Stimulated activated CD8-positive, alpha-beta memory T cell treated with anti-CD3 and anti-CD28 coated beads, Interleukin-15, amount 100 ng/mL, for 48 hours (primary cell): ENCODE results near the gene PIM3.
A peak's percentile ranks its signal among the peaks of the same experiment; 100 is the strongest.

Experiments
- DNase-seq, 2 donors: peaks; one replicate each; pipeline ENCODE4 v3.0.0-alpha.2; 2020; ENCODE audit warnings: low read depth in 2 of 2

Gene PIM3

GRCh38 chr22:49928185-49928495, 32.4 kb upstream of the PIM3 start:
- no peak for DNase-seq

GRCh38 chr22:49928555-49929210, 31.9 kb upstream of the PIM3 start:
- no peak for DNase-seq

DNA sequence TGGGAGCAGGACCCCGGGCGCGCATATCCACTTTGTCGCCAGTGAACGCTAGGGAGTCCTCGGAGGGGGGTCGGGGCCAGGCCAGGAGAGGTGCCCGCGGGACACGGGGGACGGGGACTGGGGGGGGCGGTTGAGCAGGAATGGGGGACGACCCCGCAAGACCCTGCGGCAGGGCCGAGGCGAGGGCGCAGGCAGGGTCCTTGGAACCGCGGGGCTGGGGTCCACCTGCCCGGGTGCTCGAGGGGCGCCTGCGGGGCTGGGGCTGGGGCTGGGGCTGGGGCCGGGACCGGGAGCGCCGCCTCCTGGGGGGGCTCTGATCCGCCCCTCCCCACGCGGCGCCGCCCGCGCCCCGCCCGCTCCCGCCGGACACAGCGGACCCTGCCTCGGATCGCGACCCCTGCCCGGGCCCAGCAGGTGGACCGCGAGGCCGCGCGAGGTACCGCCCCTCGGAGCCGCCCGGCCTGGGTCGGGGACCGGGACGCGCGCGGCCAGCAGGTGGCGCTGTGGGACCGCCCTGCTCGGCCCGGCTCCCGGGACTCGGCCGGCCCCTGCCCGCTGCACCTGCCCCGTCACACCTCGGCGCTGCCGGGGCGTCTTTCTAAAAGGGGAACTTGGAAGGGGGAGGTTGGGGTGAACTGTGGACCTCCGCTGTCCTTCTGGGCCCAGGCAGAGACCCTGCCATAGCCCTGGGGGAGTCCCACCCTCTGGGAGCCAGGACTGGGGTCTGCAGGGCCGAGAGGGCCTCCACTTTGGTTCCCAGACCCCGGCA, 31.2 kb upstream of the PIM3 start:
- DNase-seq: peak; percentile 65 to 66

DNA sequence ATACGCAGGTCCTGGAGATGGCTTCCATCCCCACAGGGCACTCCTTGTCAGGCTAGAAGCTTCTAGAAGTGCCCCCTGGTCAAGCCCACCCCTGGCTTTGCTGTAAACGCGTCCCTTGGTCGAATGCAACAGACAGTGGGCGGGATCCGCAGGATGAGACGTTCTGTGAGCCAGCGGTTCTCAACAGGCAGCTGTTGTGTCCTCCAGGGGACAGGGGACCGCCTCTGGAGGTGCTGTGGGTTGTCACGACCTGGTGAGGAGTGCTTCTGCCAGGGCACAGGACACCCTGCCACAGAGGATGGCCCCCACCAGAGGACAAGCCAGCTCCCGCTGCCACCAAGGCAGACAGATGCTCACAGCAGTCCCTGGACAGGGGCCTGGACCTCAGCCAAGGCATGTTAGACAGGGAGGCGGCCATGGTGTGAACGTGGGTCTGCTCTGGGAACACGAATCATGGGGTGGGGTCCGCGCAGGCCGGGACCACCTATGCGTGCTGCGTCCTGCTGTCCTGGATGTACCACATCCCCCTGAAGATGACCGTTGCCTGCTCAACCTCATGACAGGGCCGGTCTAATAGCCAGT, 30.5 kb upstream of the PIM3 start:
- DNase-seq: no peak

- DNase-seq: no peak
These were observed 29.8 kb upstream of the PIM3 start for GRCh38 chr22:49930596-49931412.

DNA sequence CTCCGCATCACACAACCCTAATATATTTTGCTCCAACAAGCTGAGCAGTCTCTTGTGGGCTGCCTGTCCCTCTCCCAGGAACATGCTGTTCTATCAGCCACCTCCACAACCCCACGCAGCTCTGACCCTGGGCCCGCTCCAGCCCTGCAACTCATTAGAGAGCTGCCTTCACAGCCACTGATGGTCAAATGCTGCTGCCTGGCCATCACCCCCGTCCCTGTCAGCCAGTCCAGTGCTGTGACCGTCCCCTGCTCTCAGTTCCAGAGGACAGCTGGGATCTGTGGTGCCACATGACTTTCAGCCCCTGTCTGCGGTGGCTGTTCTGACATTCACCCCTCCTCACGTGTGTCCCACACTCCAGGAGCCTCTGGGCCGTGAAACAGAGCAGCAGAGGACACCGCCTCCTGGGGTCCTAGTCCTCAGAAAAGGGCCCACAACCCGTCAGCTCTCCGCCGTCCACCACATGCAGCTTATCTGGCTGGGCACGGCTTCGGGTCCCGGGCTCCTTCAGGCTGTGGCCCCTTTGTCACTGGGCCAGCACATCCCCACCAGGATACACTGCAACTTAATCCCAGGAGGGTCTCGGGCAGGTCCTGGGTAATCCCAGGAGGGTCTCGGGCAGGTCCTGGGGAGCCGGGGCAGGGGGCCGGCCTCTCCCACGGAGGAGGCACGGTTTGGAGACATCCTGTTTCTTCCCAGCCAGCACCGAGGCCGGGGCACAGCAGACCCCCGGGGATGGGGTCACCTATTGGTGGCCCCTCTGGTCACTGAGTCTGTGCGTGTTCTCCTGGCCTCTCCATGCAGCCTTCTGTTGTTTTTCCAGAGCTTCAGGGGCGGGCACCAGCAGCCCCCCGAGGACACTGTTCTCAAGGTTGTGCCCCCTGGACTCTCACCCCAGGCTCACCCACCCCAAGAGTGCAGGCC, 27.1 kb upstream of the PIM3 start:
- DNase-seq: no peak

DNA sequence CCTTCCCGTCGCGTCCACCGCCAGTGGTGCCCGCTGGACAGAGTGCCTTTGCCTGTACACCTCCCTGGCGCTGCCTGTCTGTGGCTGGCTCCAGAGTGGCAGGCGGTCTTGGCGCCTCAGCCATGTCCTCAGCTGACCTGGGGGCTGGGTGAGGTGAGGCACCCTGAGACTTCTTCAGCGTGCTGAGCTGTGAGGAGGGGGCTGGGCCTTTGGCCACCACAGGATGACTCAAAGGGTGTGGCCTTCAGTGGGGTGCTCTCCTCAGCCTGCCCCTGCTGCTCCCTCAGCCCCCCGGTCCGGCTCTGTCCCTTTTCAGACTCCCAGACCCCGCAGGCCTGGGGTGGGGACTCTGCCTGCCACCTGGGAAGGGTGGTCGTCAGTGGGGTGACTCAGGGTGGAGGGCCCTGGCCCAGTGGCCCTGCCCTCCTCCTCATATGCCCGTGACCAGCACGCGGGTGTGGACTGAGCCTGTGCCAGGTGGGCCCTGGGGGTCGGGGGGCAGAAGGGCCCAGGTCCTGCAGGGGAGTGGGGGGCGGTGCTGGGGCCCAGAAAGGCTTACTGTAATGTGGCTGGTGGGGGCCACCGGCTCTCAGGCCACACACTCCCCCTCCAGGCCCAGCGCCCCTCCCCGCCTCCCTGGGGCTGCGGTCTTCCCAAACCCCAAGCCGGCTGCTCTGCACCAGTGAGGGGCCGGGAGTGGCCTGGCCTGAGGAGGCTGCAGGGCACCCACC, 26.2 kb upstream of the PIM3 start:
- DNase-seq: no peak

DNA sequence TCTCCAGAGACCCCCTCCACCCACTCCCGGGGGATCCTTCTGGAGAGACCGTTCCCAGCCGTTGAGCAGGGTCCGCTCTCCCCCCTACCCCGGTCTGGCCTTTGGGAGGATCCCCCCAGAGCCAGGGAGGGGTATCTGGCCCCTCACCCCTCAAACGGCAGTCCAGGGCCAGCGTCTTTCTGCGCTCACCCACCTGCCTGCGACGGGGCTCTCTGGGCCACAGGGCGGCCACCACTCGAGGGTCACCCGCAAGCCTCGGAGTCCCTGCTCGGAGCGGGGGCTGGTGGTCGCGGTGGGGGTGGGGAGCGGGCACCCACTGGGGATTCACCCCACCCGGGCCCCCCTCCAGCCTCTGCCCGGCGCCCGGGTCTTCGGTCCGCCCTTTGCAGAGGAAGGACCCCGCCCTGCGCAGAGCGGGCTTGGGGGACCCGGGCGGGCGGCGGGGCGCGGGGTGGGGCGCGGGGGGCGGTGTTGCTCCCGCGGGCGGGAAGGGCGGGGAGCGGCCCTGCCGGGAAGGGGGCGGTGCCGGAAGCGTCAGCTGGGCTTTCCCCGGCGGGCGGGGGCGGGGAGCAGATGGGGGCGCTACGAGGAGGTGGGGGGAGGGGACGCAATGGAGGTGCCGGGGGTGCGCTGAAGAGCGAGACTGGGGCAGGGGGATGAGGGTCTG, 25.5 kb upstream of the PIM3 start:
- DNase-seq: peak; percentile 86 to 89

DNA sequence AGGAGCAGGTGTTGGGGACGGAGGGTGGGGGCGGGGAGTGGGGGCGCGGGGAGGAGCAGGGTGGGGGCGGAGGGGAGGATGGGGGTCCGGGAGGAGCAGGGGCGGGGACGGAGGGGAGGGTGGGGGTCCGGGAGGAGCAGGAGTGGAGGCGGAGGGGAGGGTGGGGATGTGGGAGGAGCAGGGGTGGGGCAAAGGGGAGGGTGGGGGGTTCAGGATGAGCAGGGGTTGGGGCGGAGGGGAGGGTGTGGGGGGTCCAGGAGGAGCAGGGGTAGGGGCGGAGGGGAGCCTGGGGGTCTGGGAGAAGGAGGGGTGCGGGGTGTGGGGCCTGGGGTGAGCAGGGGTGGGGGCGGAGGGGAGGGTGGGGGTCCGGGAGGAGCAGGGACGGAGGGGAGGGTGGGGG, 25.0 kb upstream of the PIM3 start:
- DNase-seq: no peak

DNA sequence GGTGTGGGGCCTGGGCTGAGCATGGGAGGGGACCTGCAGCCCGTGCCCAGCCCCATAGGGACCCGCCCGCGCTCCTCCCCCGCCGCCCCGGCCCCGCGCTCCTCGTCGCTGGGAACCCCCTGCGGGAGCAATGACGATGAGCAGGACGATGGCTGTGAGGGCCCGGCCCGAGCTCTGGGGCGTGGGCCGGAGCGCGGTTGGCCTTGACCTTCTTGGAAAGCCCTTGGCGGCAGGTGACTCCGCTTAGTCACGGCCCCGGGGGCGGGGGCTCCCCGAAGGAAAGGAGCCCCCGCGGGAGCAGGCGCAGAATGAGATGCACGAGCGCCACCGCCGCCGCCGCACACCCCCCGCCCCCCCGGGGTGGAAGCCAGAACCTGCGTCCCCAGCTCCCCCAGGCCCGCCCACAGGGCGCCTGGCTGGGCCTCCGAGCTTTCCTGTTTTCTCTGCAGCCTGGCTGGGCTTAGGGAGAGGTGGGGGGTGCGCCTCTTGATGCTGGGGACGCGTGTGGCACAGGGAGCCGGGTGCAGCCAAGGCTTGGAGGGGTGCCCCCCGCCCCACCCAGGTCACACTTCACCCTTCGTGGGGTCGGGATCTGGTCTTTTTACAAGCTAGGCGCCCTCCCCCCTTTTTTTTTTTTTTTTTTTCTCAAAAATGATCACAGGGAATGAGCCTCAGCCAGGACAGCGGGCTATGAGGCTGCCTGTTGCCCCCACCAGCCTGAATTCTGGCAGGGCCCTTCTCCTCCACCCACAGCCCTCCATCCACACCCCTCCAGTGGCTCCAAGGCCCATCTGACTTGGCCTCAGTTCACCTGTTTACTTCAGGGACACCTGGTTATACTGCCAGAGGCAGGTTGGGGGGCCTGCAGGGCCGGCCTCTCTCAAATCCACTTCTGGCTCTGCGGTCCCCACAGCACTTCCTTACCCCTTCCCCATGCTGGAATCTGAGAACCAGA, 24.3 kb upstream of the PIM3 start:
- DNase-seq: peak; percentile 99

- DNase-seq: no peak
These were observed 23.4 kb upstream of the PIM3 start for GRCh38 chr22:49936973-49937757.

DNA sequence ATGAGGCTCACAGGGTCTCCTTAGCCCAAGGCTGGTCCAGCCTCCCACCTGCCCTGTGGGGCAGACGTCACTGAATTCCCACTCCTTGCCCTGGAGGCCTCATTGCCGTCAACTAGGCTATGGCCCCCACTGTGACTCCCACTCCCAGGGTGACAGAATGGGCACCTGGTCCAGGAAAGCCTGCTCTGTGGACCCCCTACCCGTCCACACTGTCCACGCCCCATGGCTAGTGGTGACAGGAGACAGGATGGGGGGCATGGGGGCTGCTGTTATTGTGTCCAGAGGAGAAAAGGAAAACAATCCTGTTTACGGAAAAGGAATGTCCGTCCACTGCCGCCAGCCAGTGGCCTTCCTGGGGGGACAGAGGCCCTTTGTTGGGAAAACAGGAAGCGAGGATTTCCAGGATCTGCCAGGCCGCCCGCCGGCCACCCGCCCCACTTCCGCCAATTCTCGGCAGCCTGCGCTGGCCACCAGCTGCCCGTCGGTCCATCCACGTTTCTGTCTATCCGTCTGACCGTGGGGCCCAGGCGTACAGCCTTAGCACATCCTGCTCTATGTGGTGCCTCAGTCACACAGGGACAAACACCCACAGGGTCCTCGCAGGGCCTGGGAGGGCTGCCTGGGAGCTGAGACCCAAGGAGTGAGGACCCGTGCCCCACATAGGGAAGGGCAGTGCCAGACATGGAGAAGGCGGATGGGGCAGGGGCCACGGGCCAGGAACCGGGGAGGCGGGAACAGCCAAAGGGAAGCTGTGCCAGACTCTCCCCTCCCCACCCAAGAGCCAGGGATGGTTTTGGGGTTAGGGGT, 22.6 kb upstream of the PIM3 start:
- no peak for DNase-seq

- no peak for DNase-seq
These were observed 21.9 kb upstream of the PIM3 start for GRCh38 chr22:49938565-49939136.

DNA sequence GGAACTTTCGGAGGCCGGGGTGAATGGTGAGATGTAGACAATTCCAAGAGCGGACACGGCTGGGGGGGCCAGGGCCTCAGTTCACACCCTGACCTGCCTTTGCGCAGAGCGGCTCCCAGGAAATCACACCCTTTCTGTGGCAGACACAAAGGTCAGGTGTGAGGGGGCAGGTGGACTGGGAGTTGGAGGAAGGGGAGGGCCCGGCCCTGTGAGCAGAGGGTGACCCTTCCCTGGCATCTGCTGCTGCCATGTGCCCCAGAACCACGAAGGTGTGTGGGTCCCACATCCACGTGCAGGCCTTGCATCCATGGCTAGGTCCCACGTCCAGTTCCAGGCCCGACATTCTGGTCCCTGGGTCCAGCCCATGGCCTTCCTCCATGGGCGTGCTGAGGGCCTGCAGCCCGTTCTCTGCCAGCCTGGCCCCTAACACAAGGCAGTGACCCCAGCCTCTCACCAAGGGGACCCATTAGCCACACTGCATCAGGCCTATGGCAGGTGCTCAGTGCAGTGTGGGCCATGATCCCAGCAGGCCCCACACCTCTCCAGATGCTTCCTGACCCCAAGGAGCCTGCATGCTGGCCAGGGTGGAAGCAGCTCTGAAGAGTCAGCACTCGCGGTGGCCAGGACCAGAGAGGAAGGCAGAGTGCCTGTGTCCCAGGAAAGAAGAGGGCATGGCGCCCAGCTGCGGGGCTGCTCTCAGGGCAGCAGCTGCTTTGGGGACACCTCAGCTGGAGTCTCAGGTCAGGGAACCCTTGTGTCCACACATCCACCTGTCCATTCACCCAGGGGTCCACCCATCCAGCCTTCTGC, 18.9 kb upstream of the PIM3 start:
- no peak for DNase-seq

- no peak for DNase-seq
These were observed 17.8 kb upstream of the PIM3 start for GRCh38 chr22:49942565-49943404.
